HAP-1 (cell line): Measurements from ENCODE around the gene VSIG2.
A peak's percentile ranks its signal among the peaks of the same experiment; 100 is the strongest.

Experiments used
- DNase-seq, 2 experiments: peaks; one replicate each; pipeline ENCODE4 v3.0.0-alpha.2; 2016 to 2020; ENCODE audit warnings: low spot score in 2 of 2
- H3K27me3 ChIP-seq: fragments of 250-450 bp; sonication (Bioruptor Pico); 2 replicates; pipeline ENCODE4 v1.5.1; 2020; ENCODE audit warnings: low read depth, mild to moderate bottlenecking, moderate library complexity
- H3K36me3 ChIP-seq: fragments of 250-450 bp; sonication (Bioruptor Pico); replicated peaks from 2 replicates; pipeline ENCODE4 v1.5.1; 2020; ENCODE audit warnings: mild to moderate bottlenecking
- H3K4me1 ChIP-seq: fragments of 250-450 bp; sonication (Bioruptor Pico); 2 replicates; pipeline ENCODE4 v1.5.1; 2020; ENCODE audit warnings: mild to moderate bottlenecking
- H3K4me3 ChIP-seq: fragments of 250-450 bp; sonication (Bioruptor Pico); 2 replicates; pipeline ENCODE4 v1.5.1; 2020; ENCODE audit warnings: mild to moderate bottlenecking, moderate library complexity
- H3K9me3 ChIP-seq: fragments of 250-450 bp; sonication (Bioruptor Pico); 2 replicates; pipeline ENCODE4 v1.5.1; 2020; ENCODE audit warnings: mild to moderate bottlenecking, moderate library complexity
- in situ Hi-C: fragments of 300-500 bp; cut with MboI; formaldehyde crosslinking; loops from 3 replicates; pipeline ENCODE4 v1.14.3; 2020; ENCODE audit warnings: low sequenced_read_pairs, inconsistent platforms, mixed read lengths

Gene VSIG2

DNA sequence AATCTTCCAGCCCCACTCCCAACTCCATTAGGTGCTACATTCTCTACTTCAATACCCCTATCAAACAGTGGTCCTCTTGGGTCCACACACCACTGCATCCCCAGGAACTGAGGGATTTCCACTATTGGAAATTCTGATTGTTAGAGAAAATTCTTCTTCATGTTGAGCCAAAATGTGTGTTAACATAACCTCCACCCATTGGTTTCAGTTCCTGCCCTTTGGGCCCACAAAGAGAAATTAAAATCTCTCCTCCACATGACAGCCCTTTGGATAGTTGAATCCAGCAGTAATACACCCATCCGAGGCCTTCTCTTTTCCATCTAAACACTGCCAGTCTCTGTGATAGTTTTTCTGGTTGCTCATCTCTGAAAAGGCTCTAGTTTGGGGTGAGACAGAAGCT, 2.1 kb downstream of the VSIG2 start:
- Histone ChIP-seq H3K27me3 (no peaks in the 10 kb centered on the region), H3K4me1 (no peaks in the 10 kb centered on the region), H3K9me3 (no peaks in the 10 kb centered on the region), H3K36me3 (no peaks in the 10 kb centered on the region), H3K4me3 (no peak overlapping the region)
- DNase-seq: no peak
- in situ Hi-C loops: no loop called here

DNA sequence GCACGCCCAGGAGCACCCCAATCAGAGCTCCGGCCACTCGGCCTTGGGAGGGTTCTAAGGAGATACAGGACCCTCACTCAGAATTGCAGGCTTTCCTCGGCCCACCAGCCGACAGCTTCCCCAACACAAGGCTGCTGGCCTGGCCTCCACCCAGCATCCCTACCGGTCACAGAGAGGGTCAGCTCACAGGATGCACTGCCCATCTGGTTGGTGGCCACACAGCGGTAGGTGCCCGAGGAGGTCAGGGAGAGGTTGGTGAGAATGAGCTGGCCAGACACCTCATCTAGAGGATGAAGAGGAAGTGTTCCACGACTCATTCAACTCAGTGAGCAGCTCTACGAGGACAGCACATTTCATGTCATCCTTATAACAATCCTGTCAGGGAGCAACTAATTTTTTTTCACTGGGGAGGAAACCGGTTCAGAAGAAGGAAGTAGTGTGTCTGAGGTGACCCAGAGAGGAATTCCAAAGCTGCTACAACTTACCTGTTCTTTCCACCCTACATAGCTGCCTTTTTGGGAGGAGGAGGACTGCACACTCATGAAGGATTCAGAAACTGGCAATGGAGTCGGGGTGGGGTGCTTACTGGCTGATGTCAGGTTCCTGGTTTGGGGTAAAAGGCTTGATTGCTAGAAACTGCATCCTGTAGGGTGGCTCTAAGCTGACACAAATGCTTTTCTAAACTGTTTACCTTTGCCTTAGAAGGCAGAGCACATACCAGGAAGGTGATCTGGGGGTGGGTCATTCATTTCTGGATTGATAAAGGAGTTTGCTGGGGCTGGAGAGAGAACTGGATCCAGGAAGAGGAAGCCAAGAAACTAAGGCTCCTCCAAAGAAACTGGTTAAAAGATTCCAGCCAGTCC, 3.3 kb downstream of the VSIG2 start:
- Histone ChIP-seq H3K27me3 (no peaks in the 10 kb centered on the region), H3K4me1 (no peaks in the 10 kb centered on the region), H3K4me3 (no peak overlapping the region), H3K9me3 (no peaks in the 10 kb centered on the region), H3K36me3 (no peaks in the 10 kb centered on the region)
- in situ Hi-C loops: no loop called here
- no peak for DNase-seq

DNA sequence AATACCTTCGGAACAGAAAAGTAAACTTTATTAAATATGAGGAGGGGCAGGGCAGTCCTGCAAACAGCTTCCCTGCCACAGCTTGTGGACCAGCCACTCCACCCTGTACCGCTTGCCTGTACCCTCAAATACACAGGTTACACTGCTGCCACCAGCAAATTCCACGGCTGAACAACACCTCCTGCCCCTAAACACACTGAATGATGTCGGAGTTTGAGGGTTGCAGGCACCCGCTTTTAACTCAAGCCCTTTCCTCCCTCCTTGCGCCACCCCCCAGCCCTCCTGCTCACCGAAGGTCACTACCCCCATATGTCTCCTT, 4.0 kb downstream of the VSIG2 start:
- DNase-seq: no peak
- Histone ChIP-seq H3K36me3 (no peaks in the 10 kb centered on the region), H3K4me3 (no peak overlapping the region), H3K9me3 (no peaks in the 10 kb centered on the region), H3K27me3 (no peaks in the 10 kb centered on the region), H3K4me1 (no peaks in the 10 kb centered on the region)
- in situ Hi-C loops: no loop called here

DNA sequence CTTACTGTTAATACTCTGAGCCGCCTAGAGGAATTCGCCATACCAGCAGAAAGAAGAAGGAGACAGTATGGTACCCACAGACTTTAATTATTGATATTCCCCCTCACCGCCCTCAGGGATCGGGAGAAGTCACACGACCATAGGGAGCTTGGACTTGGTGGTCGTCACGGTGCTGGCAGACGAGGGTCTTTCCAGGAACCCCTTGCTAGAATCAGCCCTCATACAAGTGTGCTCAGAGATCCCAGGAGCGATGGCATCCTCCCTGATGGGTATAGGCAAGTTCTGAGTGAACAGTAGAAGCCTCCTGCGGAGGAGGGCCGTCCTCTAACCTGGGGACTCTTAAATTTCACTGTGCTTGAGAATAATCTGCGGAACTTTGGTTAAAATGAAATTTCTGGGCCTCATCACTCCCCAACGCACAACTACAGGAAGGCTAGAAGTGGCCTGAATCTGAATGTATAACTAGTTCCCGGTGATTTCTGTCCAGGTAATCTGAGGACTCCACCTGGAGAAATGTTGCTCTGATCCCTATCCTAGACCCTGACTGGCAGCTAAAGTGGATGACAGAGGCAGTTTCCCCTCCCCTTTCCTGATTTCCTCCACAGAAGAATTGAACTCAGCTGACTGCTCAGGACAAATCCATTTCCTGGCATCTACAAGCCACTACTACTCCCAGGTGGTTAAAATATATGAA, 4.5 kb downstream of the VSIG2 start:
- H3K4me1 ChIP-seq: no peaks in the 10 kb centered on the region
- in situ Hi-C loops: no loop called here
- H3K36me3 ChIP-seq: no peaks in the 10 kb centered on the region
- H3K9me3 ChIP-seq: no peaks in the 10 kb centered on the region
- no peak overlapping the region for H3K4me3 ChIP-seq
- H3K27me3 ChIP-seq: no peaks in the 10 kb centered on the region
- no peak for DNase-seq

DNA sequence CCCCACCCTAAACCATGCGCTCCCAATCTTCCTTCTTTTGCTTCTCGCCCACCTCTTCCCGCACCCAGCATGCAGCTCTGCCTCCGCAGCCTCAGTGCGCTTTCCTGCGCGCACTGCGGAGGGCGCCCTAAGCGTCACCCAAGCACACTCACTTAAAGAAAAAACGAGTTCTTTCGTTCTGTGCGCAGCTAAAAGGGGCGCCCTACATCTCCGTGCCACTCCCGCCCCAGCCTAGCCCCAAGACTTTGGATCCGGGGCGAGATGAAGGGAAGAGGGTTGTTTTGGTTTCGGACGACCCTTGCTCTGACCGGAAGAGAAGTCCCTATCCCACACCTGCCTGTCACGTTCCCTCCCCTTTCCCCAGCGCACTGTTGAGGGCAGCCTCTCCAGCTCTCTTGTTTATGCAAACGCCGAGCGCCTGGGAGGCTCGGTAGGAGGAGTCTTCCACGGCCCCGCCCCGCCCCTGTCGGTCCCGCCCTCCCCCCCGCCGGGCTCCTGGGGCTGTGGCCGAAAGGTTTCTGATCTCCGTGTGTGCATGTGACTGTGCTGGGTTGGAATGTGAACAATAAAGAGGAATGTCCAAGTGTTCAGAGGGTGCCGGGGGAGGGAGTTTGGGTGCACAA, 5.3 kb downstream of the VSIG2 start:
- in situ Hi-C loops: no loop called here
- H3K27me3 ChIP-seq: no peaks in the 10 kb centered on the region
- peak in 1 of 2 experiments; percentile 37 for DNase-seq
- no peaks in the 10 kb centered on the region for H3K9me3 ChIP-seq
- no peaks in the 10 kb centered on the region for H3K36me3 ChIP-seq
- H3K4me3 ChIP-seq: no peak overlapping the region
- H3K4me1 ChIP-seq: no peaks in the 10 kb centered on the region

DNA sequence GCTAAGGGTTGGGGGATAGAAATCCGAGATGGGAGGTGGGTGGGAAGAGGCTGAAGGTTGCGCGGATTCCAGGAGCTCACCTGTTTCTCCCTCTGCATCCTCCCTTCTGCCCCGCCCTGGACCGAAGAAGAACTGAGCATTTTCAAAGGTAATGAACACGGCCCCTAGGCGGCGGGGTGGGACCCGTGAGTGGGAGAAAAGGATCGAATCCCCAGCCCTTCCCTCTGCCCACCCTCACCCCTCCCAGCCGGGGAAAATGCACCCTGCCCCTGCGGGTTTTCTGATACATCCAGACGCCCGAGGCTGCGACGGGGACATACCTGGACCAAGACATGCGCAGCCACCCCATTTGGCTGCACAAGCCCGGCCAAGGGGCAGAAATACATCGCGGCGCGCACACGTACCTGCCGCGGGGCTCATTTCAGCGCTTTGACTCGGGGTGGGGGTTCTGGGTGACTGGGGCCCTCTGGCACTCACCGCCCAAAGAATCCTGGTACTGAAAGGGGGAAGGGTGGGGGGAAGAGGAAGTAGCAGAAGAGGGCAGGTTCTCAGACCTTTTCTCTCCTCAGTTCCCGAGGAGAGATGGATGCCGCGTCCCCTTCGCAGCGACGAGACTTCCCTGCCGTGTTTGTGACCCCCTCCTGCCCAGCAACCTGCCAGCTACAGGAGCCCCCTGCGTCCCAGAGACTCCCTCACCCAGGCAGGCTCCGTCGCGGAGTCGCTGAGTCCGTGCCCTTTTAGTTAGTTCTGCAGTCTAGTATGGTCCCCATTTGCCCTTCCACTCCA, 6.0 kb downstream of the VSIG2 start:
- H3K4me3 ChIP-seq: no peak overlapping the region
- peaks cover 1% of the 10 kb centered on the region; the same call in 1 of the 2 replicates for H3K4me1 ChIP-seq
- DNase-seq: no peak
- no peaks in the 10 kb centered on the region for H3K36me3 ChIP-seq
- no peaks in the 10 kb centered on the region for H3K27me3 ChIP-seq
- H3K9me3 ChIP-seq: no peaks in the 10 kb centered on the region
- in situ Hi-C loops: no loop called here

DNA sequence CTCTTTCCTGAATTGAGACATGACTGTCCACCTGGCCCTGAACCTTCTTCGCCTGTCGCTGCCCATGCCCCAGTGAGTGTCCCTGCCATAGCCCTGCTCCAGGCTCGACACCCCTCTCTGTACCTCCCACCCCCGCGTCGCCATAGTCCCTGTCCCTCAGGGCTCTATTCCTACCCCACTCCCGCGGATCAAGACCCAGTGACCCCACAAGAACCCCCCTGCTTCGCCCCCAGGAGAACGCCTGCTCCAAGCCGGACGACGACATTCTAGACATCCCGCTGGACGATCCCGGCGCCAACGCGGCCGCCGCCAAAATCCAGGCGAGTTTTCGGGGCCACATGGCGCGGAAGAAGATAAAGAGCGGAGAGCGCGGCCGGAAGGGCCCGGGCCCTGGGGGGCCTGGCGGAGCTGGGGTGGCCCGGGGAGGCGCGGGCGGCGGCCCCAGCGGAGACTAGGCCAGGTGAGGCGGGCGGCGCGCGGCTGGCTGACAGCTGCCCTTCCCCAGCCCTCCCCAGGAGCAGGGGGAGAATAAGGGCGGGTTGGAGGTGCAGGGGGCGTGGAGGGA, 6.7 kb downstream of the VSIG2 start:
- DNase-seq: no peak
- Histone ChIP-seq H3K36me3 (no peaks in the 10 kb centered on the region), H3K27me3 (no peaks in the 10 kb centered on the region), H3K4me1 (peaks cover 5% of the 10 kb centered on the region; the same call in 1 of the 2 replicates), H3K9me3 (no peaks in the 10 kb centered on the region), H3K4me3 (no peak overlapping the region)
- in situ Hi-C loops: no loop called here

DNA sequence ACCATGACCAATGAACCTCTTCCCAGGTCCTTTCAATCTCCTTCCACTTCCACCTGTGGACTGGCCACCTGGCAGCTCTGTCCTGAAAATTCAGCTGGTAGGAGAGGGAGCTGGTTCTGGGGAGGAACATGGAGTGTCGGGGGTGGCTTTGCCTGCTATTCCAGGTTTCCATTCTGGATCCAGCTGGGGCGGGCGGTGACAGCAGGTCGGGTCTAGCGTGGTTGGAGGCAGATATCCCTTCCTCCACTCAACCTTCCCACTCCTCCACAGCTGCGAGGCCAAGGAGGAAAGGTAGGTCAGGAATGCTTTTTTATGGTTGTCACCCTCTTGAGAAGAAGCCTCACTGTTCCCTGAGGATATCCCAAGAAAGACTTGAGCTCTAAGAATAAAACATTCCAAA, 9.0 kb downstream of the VSIG2 start:
- Histone ChIP-seq H3K4me1 (peaks cover 10% of the 10 kb centered on the region), H3K27me3 (no peaks in the 10 kb centered on the region), H3K4me3 (no peak overlapping the region), H3K9me3 (no peaks in the 10 kb centered on the region), H3K36me3 (no peaks in the 10 kb centered on the region)
- no peak for DNase-seq
- in situ Hi-C loops: no loop called here

DNA sequence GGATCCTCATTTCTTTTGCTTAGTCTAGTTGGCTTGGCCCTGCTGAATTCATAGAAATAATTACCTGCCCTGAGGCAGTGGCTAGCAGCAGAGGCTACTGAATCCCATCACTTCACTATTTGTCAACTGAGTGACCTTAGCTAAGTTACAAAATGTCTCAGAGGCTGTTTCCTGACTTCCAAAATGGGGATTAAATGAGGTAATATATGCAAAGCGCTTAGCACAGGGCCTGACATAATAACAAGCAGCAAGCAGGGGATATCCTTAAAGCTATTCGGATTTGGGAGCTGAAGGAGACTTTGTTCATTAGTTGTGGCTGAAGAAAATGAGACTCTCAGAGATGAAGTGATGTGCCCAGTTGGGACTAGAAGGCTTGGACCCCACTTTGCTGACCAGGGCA, 9.5 kb downstream of the VSIG2 start:
- Histone ChIP-seq H3K27me3 (no peaks in the 10 kb centered on the region), H3K9me3 (no peaks in the 10 kb centered on the region), H3K4me1 (peaks cover 10% of the 10 kb centered on the region), H3K36me3 (no peaks in the 10 kb centered on the region), H3K4me3 (no peak overlapping the region)
- in situ Hi-C loops: no loop called here
- DNase-seq: no peak

DNA sequence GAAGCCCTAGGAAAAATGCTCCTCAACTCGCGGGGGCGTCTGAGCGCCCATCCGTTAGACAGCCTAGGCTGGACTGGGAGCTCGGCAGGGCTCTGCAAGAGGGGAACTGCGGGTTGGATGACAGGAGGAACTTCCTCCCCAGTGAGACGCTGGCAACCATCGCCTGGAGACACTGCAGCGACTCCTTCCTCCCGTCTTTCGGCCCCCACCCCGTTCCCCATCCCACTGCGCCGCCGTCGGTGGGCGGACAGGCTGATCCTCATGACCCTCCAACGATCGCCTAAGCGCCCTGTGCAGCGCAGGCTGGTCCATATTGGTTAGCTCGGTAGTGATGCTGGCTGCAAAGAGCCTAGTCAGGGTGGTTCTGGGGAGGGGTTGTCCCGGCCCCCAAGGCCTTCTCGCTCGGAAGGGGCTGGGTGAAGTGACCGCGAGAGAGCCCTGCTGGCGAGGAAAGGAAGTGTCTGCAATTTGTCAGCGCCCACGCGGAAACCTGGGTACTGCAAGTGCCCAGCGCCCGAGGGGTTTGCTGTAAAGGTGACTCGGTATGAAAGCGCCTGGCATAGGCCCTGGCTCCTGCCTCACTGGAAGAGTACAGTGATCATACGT, 11.7 kb downstream of the VSIG2 start:
- H3K4me3 ChIP-seq: peak overlapping the region; percentile 66

DNA sequence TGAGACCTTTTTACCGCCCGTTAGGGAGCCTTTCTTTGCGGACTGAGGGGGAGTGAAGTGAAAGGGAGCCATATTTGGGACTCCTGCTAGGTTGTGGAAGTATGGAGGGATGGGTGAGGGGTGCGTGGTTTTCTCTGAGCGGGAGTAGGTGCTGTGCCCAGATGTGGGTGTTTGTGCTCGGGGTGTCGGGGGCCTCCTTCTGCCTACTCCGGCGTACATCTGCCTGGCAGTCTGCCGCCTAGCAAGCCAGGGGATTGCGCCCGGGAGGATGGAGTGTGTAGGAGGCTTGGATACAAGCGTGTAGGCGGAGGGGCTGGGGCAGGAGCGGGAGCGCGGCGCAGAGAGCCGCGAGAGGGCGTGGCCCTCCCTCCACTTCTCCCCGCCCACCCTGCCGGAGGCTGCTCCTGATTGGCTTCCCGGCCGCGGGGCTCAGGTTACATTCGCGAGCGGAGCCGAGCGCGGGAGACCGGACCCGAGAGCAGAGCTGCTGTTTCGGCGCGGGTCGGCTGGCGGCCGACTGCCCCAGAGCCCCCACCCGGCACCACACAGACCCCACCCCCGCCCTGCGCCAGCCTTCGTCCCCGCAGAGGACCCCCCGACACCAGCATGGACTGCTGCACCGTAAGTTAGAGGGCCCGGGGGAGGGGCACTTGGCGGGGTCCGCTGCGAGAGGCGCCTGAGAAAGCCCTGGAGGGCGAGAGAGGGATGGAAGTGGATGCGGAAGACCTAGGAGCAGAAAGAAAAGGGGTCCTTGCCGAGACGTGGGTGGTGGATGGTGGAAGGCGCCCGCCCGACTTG, 12.4 kb downstream of the VSIG2 start, which contains the start of gene NRGN:
Gene NRGN (plus strand): TSS at position 464 of the 798 bp plus-strand sequence. CDS start 143 bp downstream, at position 607.
- H3K9me3 ChIP-seq: no peaks in the 10 kb centered on the region
- in situ Hi-C loops: no loop called here
- H3K4me3 ChIP-seq: peak within 1 kb of the TSS; percentile 66
- peaks cover 3% of the 10 kb centered on the region; the same call in 1 of the 2 replicates for H3K27me3 ChIP-seq
- H3K36me3 ChIP-seq: no peaks in the 10 kb centered on the region
- peak; percentile 93 to 97 for DNase-seq
- H3K4me1 ChIP-seq: peaks cover 10% of the 10 kb centered on the region

More for the DNA sequence above, 11.7 kb downstream of the VSIG2 start:
- Histone ChIP-seq H3K36me3 (no peaks in the 10 kb centered on the region), H3K9me3 (no peaks in the 10 kb centered on the region), H3K27me3 (peaks cover under 1% of the 10 kb centered on the region; the same call in 1 of the 2 replicates), H3K4me1 (peaks cover 10% of the 10 kb centered on the region)
- peak in 1 of 2 experiments; percentile 65 for DNase-seq
- in situ Hi-C loops: no loop called here

DNA sequence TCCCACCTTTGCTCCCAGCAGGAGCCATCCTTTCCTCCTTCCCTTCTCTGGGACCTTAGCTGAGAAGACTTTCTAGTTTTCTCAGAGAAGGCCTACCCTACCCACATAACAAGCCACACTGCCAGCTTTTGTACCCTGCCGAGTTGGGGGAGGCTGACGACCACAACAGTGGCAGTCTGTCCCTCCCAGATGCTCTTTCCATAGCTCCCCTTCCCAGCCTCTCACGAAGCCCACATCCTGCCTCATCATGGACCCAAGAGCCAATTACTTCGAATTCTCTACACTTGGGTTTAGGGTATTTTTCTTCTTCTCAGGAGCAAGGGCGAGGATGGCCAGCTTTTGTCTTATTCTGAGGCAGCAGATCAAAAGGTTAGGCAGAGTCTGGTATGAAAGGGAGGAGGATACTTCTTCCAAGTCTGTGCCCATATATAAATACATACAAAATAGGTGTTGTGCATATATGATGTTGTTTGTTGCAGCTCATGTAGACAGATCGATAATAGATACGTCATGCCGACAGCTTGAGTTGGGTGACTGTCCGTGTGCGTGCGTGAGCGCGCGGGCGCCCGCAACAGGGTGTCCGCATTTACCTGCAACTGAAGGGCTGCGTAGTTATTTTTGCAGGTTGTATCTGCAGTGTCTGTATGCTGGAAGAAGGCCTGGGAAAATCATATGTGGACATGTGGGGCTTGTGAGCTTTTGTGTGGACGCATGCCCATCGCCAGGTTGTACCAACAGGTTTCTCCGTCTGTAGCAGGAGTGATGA, 13.2 kb downstream of the VSIG2 start:
- no peaks in the 10 kb centered on the region for H3K36me3 ChIP-seq
- peaks cover 10% of the 10 kb centered on the region for H3K4me1 ChIP-seq
- no peak for DNase-seq
- H3K27me3 ChIP-seq: peaks cover 6% of the 10 kb centered on the region; the same call in 1 of the 2 replicates
- no peak overlapping the region for H3K4me3 ChIP-seq
- H3K9me3 ChIP-seq: no peaks in the 10 kb centered on the region
- in situ Hi-C loops: no loop called here
